Occipital lobe (tissue), 2 donors: ENCODE measurements around the gene BFSP1. TPM values are rescaled to one million over a fixed set of nuclear protein-coding genes. Genes with fewer than 3 reads are reported as not detected.
A peak's percentile ranks its signal among the peaks of the same experiment; 100 is the strongest.

Experiments
- DNase-seq: peaks from one replicate; lab custom pipeline; 2025; lab: John Stamatoyannopoulos, UW
- total RNA-seq: library from RNA; depleted of rRNA; stranded (reverse); fragments of >200 nt; gene quantifications from one replicate; pipeline ENCODE4 v1.2.3, GENCODE V29; 2014

BFSP1 gene
- total RNA-seq: 0.31 TPM

DNA sequence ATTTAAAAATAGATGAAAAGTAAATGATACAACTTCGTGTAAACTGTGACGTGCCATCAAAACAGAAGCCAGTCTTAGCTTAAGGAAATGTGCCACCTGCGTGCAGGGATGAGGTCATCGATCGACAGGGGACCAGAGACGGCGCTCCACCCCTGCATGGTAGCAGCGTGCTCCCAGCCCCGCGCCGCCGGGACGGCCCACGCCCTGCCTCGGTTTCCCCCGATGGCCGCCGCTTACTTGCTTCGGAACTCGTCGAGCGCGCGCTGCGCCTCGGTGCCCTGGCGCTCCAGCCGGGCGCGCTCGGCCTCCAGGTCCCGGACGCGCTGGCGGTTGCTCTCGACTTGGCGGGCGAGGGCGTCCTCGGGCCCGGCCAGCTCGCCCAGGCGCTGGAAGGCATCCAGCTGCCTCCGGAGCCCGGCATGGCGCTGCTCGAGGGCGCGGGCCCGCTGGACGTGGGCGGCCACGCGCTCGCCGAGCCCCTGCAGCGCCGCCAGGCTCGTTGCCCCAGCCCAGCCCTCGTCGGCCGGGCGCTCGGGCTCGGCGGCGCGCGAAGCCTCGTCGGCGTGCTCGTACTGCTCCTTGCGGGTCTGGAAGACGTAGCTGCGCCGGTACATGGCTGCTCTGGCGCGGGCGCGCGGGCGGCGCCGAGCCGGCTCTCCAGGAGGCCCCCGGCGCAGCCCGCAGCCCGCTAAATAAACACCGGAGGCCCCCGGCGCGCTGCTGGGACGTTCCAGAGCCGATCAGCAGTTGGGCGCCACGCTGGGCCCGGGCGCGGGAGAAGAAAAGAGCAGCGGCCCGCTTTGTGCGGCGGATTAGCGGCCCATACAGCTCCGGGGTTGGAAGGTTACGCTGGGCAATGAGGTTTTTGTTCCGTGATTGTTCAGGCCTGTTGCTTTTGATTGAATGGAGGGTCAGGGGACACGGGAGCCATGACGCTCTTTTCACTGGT is at the start of gene BFSP1:
BFSP1 (minus strand) TSS at position 664 of the 949 bp plus-strand sequence; CDS start at position 614, 50 bp downstream.
- DNase-seq: peak; percentile 34

DNA sequence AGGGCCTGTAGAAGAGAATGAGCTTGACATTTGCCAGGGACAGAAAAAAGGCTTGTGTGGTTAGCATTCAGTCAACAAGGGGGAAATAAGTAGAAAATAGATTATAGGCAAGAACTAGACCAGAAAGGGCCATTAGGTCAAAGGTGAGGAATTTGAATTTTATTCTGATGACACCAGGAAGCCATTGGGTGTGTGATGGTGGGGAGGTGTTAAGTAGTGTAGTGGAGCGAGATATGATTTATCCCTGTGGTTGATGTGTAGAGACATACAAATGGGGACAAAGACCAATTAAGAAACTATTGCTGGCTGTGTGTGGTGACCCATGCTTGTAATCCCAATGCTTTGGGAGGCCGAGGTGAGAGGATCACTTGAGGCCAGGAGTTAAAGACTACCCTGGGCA is 49.7 kb upstream of the BFSP1 start:
- DNase-seq: no peak

- DNase-seq: no peak
Observed at GRCh38 chr20:17579369-17580039, 48.3 kb upstream of the BFSP1 start.

GRCh38 chr20:17576215-17576614 is 45.0 kb upstream of the BFSP1 start:
- DNase-seq: no peak

DNA sequence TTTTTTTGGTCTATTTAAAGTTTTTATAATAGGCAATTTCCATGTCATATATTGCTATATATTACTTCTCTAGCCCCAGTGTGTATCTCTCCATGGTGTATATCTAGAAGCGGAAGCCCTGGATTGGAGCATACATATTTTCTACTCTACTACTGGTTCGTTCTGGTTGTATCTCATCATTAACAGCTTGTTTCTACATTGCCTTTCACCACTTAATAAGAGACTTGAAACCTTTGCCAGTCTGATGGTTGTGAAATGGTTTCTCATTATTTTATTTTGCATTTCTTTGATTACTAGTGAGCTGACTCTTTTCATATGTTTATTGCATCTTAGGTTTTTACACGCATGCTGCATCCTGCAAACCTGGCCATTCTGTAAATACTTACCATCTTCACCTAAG is 42.3 kb upstream of the BFSP1 start:
- no peak for DNase-seq

DNA sequence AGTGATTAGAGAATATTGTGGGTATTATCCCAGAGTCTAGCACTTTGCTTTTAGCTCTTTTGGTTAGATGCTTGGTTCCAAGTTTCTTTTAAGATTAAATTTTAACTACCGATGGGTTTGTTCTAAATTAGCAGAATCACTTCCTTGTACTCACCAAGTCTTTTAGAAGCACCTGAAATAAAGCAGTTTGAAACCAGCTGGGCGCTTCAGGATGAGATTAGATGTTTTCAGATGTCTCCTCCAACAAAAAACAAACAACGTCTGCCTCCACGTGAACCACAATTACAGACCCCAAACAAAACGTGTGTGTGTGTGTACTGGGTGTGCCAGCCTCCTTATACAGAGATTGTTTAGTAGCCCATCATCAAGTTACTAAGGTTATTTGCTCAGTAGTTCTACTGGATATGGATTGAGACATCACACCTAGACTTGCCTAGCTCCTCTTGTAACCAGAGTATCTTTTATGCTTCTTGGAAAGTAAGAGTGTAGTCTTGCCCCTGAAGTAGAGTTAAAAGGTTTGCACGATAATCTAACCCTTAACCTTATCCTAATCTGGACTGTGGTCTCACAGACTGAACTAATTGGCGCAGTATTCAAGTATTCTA is 41.0 kb upstream of the BFSP1 start:
- DNase-seq: no peak

- no peak for DNase-seq
Observed at GRCh38 chr20:17571153-17571527, 40.0 kb upstream of the BFSP1 start.

DNA sequence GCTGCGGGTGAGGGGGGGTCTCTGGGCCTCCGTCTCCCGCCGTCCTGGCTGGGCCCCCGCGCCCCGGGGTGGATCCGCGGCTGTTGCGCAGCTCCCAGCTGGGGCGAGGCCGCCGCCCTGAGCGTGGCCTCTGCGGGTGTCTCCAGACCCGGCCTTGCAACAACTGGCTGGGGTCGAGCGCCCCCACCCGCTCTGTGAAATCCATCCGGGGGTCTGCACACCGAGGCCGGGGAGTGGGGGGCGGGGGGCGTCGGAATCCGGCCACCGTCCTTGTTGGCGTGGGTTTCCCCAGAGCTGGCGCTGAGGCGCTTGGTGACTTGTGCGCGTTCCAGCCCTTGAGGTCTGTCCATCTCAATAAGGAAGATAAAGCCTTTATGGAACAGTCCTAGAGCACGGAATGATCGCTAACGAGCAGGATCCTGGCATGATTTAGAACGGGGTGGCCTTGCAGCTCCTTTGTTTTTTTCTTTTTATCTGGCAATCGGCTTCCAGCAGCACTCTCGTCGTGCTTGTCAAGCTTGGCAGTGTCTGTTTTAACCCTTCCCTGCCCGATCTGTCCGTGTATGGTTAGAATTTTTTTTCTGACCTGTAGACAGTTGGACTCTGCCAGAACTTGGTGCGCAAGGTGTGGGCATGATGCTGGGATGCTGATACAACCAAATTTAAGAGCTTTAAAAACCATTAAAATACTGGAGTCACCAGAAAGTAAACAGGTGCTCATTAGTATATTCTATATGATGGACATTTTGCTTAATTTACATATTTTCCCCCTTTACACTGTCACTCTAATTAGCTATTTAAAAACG is 39.4 kb upstream of the BFSP1 start:
- DNase-seq: peak; percentile 46

- DNase-seq: peak; percentile 84
Observed at GRCh38 chr20:17569616-17570346, 38.6 kb upstream of the BFSP1 start, which contains the start of gene DSTN. TSS of gene DSTN (plus strand) at chr20:17570075. CDS start at chr20:17570209, 134 bp downstream.

- peak; percentile 22 for DNase-seq
Observed at GRCh38 chr20:17568972-17569521, 37.9 kb upstream of the BFSP1 start.

DNA sequence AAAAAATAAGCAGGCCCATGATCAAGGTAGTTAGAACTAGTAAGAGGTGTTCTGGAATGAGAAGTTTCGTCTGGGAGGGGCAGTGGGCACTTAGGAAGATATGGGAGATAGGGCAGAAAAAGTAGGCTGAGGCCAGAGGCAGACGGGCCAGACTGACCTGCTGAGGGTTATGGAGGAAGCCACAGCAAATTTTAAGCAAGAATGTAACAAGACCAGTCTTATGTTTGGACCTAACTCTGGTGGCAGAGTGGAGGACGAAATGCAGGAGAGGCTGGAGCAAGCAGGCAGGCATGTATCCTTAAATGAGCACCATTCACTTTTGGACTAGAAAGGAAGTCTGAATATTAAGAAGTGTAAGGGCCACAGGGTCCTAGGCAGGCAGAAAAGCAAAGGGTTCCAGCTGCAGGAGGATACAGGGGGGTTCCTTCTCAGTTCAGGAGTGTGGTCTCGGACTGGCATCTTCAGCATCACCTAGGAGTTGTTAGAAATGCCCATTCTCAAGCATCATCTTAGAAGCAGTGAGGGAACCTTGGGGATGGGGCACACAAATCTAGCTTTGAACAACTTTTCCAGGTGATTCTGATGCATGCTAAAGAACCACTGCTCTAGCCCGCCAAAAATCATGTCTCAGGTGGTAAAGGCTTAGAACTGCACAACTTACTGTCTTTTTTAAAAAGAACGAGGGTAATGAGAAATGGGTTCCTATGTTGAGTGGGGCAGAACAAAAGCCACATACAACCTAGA is 37.0 kb upstream of the BFSP1 start:
- no peak for DNase-seq

DNA sequence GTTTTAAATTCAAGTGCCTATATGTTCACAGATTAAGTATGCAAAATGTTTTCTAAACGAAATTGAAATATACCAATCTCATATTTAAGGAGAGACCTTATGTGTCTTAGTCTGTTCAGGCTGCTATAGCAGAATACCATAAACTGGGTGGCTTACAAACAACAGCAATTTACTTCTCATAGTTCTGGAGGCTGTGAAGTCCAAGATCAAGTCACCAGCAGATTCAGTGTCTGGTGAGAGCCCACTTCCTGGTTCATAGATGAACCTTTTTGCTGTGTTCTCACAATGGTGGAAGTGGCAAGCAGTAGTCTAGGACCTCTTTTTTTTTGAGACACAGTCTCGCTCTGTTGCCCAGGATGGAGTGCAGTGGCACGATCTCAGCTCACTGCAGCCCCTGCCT is 35.2 kb upstream of the BFSP1 start:
- DNase-seq: no peak

- DNase-seq: no peak
Observed at GRCh38 chr20:17565169-17565845, 34.1 kb upstream of the BFSP1 start.

DNA sequence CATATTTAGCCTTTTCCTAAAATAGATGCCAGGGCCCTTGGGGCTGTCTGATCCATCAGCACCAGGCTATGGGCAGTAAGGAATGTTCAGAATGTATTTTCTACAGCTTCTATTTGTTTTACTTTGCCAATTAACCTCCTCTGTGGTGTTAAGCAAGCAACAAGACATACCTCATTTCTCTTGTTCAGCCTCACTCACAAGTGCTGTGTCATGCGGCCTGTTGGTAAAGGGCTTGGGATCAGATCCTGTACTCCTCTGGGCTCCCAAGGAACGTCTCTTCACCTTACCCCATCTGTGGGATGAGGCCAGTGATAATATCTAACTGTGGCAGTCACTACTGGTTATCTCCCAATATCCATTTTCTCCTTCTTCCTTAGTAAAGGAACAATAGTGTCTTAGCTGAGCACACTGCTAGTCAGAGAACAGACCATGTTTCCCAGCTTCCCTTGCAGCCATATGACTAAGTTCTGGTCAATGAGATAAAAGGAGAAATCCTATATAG is 31.7 kb upstream of the BFSP1 start:
- DNase-seq: no peak

DNA sequence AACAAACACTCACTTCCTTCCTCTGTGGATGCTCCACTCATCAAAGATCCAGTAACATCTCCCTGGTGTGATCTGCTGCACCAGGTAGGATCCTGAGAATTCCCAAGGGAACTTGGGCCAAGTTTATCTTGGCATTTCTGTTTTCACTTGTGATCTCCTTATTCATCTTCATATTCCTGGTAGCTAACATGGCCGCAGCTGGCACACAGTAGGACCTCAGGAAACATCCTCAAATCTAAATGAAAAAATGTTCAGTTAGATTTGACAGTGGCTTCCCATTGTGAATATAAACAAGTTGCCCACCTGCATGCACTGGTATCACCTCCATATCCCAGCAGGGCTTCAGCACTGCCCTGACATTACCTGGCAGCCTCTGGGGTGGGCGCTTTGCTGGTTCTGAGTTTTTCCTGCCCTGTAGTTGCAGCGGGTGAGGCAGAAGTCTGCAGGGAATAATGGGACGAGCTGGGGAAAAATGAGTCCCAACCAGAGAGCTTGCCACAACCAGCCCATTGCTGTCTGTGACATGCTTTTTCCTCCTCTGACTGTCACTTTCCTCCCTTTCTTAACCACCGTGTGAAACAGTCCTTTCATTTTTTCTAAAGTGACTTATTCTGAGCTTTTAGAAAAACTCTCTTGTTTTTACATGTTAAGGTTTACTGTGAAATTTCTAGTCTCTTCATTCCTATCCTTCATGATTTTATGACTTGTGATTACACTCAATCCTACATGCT is 29.3 kb upstream of the BFSP1 start:
- no peak for DNase-seq

- no peak for DNase-seq
Observed at GRCh38 chr20:17559338-17559737, 28.2 kb upstream of the BFSP1 start.

GRCh38 chr20:17558941-17559304 is 27.7 kb upstream of the BFSP1 start:
- DNase-seq: no peak
